PFSK-1 (cell line): Measurements from ENCODE around the gene DRAM1.

ENCODE experiments used
- FOXP2 ChIP-seq: optimal IDR thresholded peaks from 2 replicates; pipeline ENCODE3; 2011; ENCODE audit warnings: borderline replicate concordance, control low read depth, inconsistent platforms; ENCODE audit not compliant: insufficient read depth; ENCODE audit errors: extremely low read length, extremely low read depth
- POLR2AphosphoS5 ChIP-seq: IDR thresholded peaks from 2 replicates; pipeline ENCODE4 v1.6.1; 2012; ENCODE audit warnings: low read depth, mild to moderate bottlenecking, control low read depth, low read length, moderate library complexity
- SIN3A ChIP-seq: IDR thresholded peaks from 2 replicates; pipeline ENCODE4 v1.6.1; 2012; ENCODE audit warnings: mild to moderate bottlenecking, low read length, moderate library complexity, borderline replicate concordance; ENCODE audit not compliant: insufficient read depth
- TAF1 ChIP-seq: IDR thresholded peaks from 2 replicates; pipeline ENCODE4 v1.6.1; 2012; ENCODE audit warnings: low read length, control low read depth, borderline replicate concordance; ENCODE audit not compliant: insufficient read depth
- TF ChIP-seq, protein P1 (sequence below), 2 experiments: IDR thresholded peaks; 2 replicates each; pipeline versions ENCODE4 v1.6.1 to v1.8.0; 2011 to 2012; ENCODE audit warnings: low read depth in 2 of 2, low read length in 2 of 2, control low read depth in 1 of 2, inconsistent platforms in 1 of 2, mild to moderate bottlenecking in 1 of 2, moderate library complexity in 1 of 2; ENCODE audit not compliant: insufficient read depth in 1 of 2

DRAM1 gene

DNA sequence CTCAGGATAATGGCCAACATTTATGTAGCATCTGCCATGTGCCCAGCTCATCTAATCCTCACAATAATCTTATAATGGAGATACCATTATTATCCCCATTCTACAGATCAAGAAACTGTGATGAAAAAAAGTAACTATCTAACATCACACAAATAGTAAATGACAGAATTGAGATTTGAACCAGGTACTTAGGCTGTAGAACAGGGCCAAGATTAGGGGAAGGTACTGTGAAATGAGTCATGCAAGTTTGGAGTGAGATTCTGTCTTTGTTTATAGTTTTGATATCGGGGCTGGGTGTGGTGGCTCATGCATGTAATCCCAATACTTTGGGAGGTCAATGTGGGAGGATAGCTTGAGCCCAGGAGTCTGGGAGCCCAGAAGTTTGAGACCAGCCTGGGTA lies 45.4 kb upstream of the DRAM1 start:
- TF ChIP-seq, protein P1, sequence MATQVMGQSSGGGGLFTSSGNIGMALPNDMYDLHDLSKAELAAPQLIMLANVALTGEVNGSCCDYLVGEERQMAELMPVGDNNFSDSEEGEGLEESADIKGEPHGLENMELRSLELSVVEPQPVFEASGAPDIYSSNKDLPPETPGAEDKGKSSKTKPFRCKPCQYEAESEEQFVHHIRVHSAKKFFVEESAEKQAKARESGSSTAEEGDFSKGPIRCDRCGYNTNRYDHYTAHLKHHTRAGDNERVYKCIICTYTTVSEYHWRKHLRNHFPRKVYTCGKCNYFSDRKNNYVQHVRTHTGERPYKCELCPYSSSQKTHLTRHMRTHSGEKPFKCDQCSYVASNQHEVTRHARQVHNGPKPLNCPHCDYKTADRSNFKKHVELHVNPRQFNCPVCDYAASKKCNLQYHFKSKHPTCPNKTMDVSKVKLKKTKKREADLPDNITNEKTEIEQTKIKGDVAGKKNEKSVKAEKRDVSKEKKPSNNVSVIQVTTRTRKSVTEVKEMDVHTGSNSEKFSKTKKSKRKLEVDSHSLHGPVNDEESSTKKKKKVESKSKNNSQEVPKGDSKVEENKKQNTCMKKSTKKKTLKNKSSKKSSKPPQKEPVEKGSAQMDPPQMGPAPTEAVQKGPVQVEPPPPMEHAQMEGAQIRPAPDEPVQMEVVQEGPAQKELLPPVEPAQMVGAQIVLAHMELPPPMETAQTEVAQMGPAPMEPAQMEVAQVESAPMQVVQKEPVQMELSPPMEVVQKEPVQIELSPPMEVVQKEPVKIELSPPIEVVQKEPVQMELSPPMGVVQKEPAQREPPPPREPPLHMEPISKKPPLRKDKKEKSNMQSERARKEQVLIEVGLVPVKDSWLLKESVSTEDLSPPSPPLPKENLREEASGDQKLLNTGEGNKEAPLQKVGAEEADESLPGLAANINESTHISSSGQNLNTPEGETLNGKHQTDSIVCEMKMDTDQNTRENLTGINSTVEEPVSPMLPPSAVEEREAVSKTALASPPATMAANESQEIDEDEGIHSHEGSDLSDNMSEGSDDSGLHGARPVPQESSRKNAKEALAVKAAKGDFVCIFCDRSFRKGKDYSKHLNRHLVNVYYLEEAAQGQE (IDR thresholded peaks at IDR 0.05; ENCODE audit: insufficient read depth in 1 of 2, low read depth in 2 of 2, low read length in 2 of 2), result no peak
- TF ChIP-seq FOXP2, result no peak
- TF ChIP-seq TAF1, result no peak
- no peak for TF ChIP-seq POLR2AphosphoS5
- TF ChIP-seq SIN3A, result no peak

DNA sequence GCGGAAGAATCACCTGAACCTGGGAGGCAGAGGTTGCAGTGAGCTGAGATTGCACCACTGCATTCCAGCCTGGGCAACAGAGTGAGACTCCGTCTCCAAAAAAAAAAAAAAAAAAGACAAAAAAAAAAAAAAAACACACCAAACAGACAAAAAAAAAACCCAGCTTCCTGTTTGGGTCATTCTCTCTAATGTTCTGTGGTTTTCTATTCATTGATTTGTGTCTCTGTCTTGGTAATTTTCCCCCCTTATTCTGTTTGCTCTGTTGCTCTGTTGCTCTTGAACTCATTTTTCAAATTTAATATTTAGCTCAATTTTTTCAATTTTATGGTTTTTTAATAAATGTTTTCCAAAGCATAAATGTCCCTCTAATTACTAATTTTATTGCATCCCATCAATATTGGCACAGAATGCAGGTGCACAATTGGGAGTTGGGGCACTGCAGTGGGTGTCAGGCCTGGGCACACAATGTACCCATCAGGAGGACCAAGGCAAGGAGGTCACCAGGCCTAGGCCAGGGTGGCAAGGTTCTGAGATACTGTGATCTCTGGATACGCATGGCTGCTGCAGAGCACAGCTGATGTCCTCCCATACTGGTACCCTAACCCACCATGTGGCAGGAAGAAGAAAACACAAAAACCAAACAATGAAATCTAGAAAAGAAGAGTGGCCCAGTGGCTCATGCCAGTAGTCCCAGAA lies 38.6 kb upstream of the DRAM1 start:
- TF ChIP-seq, protein P1 (IDR thresholded peaks at IDR 0.05; ENCODE audit: insufficient read depth in 1 of 2, low read depth in 2 of 2, low read length in 2 of 2), result no peak
- TF ChIP-seq FOXP2 (no peak), TAF1 (no peak), POLR2AphosphoS5 (no peak), SIN3A (no peak)

DNA sequence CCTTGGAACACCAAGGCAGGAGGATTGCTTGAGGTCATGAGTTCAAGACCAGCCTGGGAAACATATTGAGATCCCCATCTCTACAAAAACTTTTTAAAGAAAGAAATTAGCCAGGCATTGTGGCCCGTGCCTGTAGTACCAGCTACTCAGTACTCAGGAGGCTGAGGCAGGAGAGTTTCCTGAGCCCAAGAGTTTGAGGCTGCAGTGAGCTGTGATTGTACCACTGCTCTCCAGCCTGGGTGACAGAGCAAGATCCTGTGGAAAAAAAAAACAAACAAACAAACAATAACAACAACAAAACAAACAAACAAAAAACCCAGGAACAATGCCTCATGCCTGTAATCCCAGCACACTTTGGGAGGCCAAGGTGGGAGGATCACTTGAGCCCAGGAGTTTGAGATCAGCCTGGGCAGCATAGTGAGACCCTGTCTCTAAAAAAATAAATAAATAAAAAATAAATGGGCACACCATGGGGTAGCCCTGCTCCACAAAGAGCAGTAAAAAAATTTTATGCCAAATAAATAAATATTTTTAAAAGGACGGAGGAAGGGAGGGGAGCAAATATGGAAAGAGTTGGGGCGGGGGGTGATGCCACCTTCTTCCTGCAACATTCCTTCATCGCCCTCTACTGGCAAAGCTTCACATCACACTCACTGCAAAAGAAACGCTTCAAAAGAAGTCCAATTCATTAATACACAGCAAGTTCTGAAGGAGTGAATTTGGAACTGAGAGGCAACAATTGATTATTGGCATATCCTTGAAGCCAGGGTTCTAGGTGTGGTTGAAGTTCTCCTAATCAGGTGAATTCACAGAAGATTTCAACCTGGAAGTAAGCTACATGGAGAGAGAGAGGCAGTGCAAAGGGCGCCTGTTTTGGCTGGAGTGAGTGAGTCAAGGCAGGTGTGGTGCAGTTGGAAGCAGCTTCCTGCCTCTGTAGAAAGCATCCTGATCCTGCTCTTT lies 37.8 kb upstream of the DRAM1 start:
- TF ChIP-seq SIN3A (no peak), FOXP2 (no peak), TAF1 (no peak), POLR2AphosphoS5 (no peak)
- TF ChIP-seq, protein P1 (IDR thresholded peaks at IDR 0.05; ENCODE audit: insufficient read depth in 1 of 2, low read depth in 2 of 2, low read length in 2 of 2), result no peak

DNA sequence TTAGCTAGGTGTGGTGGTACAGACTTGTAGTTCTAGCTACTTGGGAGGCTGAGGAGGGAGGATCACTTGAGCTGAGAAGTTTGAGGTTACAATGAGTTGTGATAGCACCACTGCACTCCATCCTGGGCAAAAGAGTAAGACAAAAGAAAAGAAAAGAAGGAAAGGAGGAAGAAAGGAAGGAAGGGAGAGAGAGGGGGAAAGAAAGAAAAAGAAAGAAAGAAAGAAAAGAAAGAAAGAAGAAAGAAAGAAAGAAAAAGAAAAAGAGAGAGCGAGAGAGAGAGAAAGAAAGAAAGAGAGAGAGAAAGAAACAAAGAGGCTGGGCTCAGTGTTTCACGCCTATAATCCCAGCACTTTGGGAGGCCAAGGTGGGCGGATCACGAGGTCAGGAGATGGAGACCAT lies 36.3 kb upstream of the DRAM1 start:
- TF ChIP-seq, protein P1 (IDR thresholded peaks at IDR 0.05; ENCODE audit: insufficient read depth in 1 of 2, low read depth in 2 of 2, low read length in 2 of 2), result no peak
- TF ChIP-seq FOXP2 (no peak), POLR2AphosphoS5 (no peak), TAF1 (no peak), SIN3A (no peak)
